Fibroblast of upper back skin (primary cell): ENCODE data around the gene PROP1.
"Not testable (repeated sequence)": the region's sequence is repeated elsewhere in the genome, so short reads cannot be mapped to it uniquely, and the experiment has no call there.

ENCODE experiments used
- DNase-seq: peaks from one replicate; pipeline ENCODE4 v3.0.0-alpha.2; 2013

The PROP1 gene

GRCh38 chr5:177943805-177944736 lies 52.0 kb downstream of the PROP1 start:
- not testable (repeated sequence) for DNase-seq

- not testable (repeated sequence) for DNase-seq
Observed at GRCh38 chr5:177942896-177943295, 53.1 kb downstream of the PROP1 start.
